MM.1S (cell line): ENCODE data around the gene PRKCH.

Experiments used
- CTCF ChIP-seq: fragments of 300-600 bp; sonication (generic); IDR thresholded peaks from 2 replicates; pipeline ENCODE4 v1.5.1; 2016; ENCODE audit warnings: antibody characterized with exemption, low read length, mixed read lengths
- EZH2 ChIP-seq: fragments of 300-600 bp; sonication (generic); optimal IDR thresholded peaks from 2 replicates; pipeline ENCODE3; 2017; ENCODE audit warnings: low read depth, mild to moderate bottlenecking, antibody characterized with exemption, low read length, mixed read lengths
- EZH2phosphoT487 ChIP-seq: fragments of 300-600 bp; sonication (generic); IDR thresholded peaks from 2 replicates; pipeline ENCODE4 v1.6.1; 2018; ENCODE audit warnings: antibody characterized with exemption, low read length

- TF ChIP-seq CTCF: no peak
- TF ChIP-seq EZH2phosphoT487: no peak
- TF ChIP-seq EZH2: no peak
Measured at GRCh38 chr14:61555056-61555838, 233.9 kb downstream of the PRKCH start.
